Measurements from ENCODE around the gene TXNIP.

TXNIP gene

GRCh38 chr1:145962157-145963102 lies 33.9 kb downstream of the TXNIP start:
- no peak for DNase-seq (ENCODE audit: extremely low read depth, low read depth)
- TF ChIP-seq CTCF (IDR thresholded peaks at IDR 0.05; ENCODE audit: low read depth, low read length, missing control alignments), result no peak
- peak overlapping the region; percentile 80 for H3K4me3 ChIP-seq (replicated peaks; ENCODE audit: low read depth, low read length)

- DNase-seq (ENCODE audit: extremely low read depth, low read depth), result no peak
- no peak for TF ChIP-seq CTCF (IDR thresholded peaks at IDR 0.05; ENCODE audit: low read depth, low read length, missing control alignments)
- peak overlapping the region; percentile 80 for H3K4me3 ChIP-seq (replicated peaks; ENCODE audit: low read depth, low read length)
Measured at GRCh38 chr1:145961425-145962156, 34.8 kb downstream of the TXNIP start.

- no peak for DNase-seq (ENCODE audit: extremely low read depth, low read depth)
- no peak for TF ChIP-seq CTCF (IDR thresholded peaks at IDR 0.05; ENCODE audit: low read depth, low read length, missing control alignments)
- peak overlapping the region; percentile 80 for H3K4me3 ChIP-seq (replicated peaks; ENCODE audit: low read depth, low read length)
Measured at GRCh38 chr1:145961109-145961424, 35.3 kb downstream of the TXNIP start.

- DNase-seq (ENCODE audit: extremely low read depth, low read depth), result no peak
- TF ChIP-seq CTCF (IDR thresholded peaks at IDR 0.05; ENCODE audit: low read depth, low read length, missing control alignments), result peak; percentile 4
- peak overlapping the region; percentile 80 for H3K4me3 ChIP-seq (replicated peaks; ENCODE audit: low read depth, low read length)
Measured at GRCh38 chr1:145960468-145961108, 35.8 kb downstream of the TXNIP start.

- no peak for DNase-seq (ENCODE audit: extremely low read depth, low read depth)
- H3K4me3 ChIP-seq (replicated peaks; ENCODE audit: low read depth, low read length), result peak overlapping the region; percentile 80
- no peak for TF ChIP-seq CTCF (IDR thresholded peaks at IDR 0.05; ENCODE audit: low read depth, low read length, missing control alignments)
Measured at GRCh38 chr1:145959957-145960467, 36.4 kb downstream of the TXNIP start.

GRCh38 chr1:145959333-145959732 lies 37.0 kb downstream of the TXNIP start:
- no peak for TF ChIP-seq CTCF (IDR thresholded peaks at IDR 0.05; ENCODE audit: low read depth, low read length, missing control alignments)
- H3K4me3 ChIP-seq (replicated peaks; ENCODE audit: low read depth, low read length), result no peak overlapping the region
- DNase-seq (ENCODE audit: extremely low read depth, low read depth), result no peak

All from HFF-Myc (cell line).